ENCODE measurements around the gene NOX3.

The NOX3 gene

GRCh38 chr6:155349129-155349528 lies 106.5 kb downstream of the NOX3 start:
- Histone ChIP-seq H3K27me3 (ENCODE audit: insufficient read depth, low read depth) (no peaks in the 10 kb centered on the region), H3K4me1 (ENCODE audit: low read depth, poor library complexity, severe bottlenecking) (peaks cover 6% of the 10 kb centered on the region), H3K4me3 (IDR thresholded peaks at IDR 0.05; ENCODE audit: insufficient read depth, low read depth, low read length) (no peak overlapping the region), H3K9ac (no peak overlapping the region), H3K79me2 (ENCODE audit: insufficient read depth, low read depth) (no peaks in the 10 kb centered on the region), H3K27ac (no peak overlapping the region), H3K36me3 (ENCODE audit: insufficient read depth) (no peaks in the 10 kb centered on the region), H4K20me1 (ENCODE audit: insufficient read depth) (no peaks in the 10 kb centered on the region), H2AFZ (ENCODE audit: low read depth) (no peak overlapping the region), H3K4me2 (no peak overlapping the region)
- TF ChIP-seq CTCF (conservative IDR thresholded peaks at IDR 0.05; ENCODE audit: low read depth, low read length): no peak

- Histone ChIP-seq H3K27me3 (ENCODE audit: insufficient read depth, low read depth) (no peaks in the 10 kb centered on the region), H3K4me3 (IDR thresholded peaks at IDR 0.05; ENCODE audit: insufficient read depth, low read depth, low read length) (no peak overlapping the region), H2AFZ (ENCODE audit: low read depth) (no peak overlapping the region), H3K4me1 (ENCODE audit: low read depth, poor library complexity, severe bottlenecking) (peaks cover 6% of the 10 kb centered on the region), H4K20me1 (ENCODE audit: insufficient read depth) (no peaks in the 10 kb centered on the region), H3K36me3 (ENCODE audit: insufficient read depth) (no peaks in the 10 kb centered on the region), H3K9ac (no peak overlapping the region), H3K27ac (no peak overlapping the region), H3K79me2 (ENCODE audit: insufficient read depth, low read depth) (no peaks in the 10 kb centered on the region), H3K4me2 (no peak overlapping the region)
- no peak for TF ChIP-seq CTCF (conservative IDR thresholded peaks at IDR 0.05; ENCODE audit: low read depth, low read length)
Observed at GRCh38 chr6:155347800-155348199, 107.8 kb downstream of the NOX3 start.

GRCh38 chr6:155346957-155347356 lies 108.7 kb downstream of the NOX3 start:
- no peak overlapping the region for H3K27ac ChIP-seq
- no peak for TF ChIP-seq CTCF (conservative IDR thresholded peaks at IDR 0.05; ENCODE audit: low read depth, low read length)
- H3K79me2 ChIP-seq (ENCODE audit: insufficient read depth, low read depth): no peaks in the 10 kb centered on the region
- H2AFZ ChIP-seq (ENCODE audit: low read depth): no peak overlapping the region
- no peak overlapping the region for H3K4me2 ChIP-seq
- no peaks in the 10 kb centered on the region for H3K36me3 ChIP-seq (ENCODE audit: insufficient read depth)
- peaks cover 5% of the 10 kb centered on the region for H3K4me1 ChIP-seq (ENCODE audit: low read depth, poor library complexity, severe bottlenecking)
- H4K20me1 ChIP-seq (ENCODE audit: insufficient read depth): no peaks in the 10 kb centered on the region
- no peaks in the 10 kb centered on the region for H3K27me3 ChIP-seq (ENCODE audit: insufficient read depth, low read depth)
- H3K4me3 ChIP-seq (IDR thresholded peaks at IDR 0.05; ENCODE audit: insufficient read depth, low read depth, low read length): no peak overlapping the region
- no peak overlapping the region for H3K9ac ChIP-seq
